Left renal cortex interstitium (tissue), 4 donors: ENCODE results near the gene CIDEC. TPM values are rescaled to one million over a fixed set of nuclear protein-coding genes. Genes with fewer than 3 reads are reported as not detected.

ENCODE experiments used
- DNase-seq, 4 donors: peaks; one replicate each; pipeline ENCODE4 v3.0.0-alpha.2; 2013; ENCODE audit warnings: low read depth in 4 of 4, low spot score in 2 of 4, missing footprints in 1 of 4
- polyA plus RNA-seq, 4 donors: library from polyadenylated mRNA; unstranded; fragments of 120-200 nt; gene quantifications; one replicate each; pipeline ENCODE4 v1.2.1, GENCODE V29; 2013; ENCODE audit not compliant: insufficient read length in 4 of 4

The CIDEC gene
- under 1 TPM in 2 of 4 donors, not detected in 2; 0.17 to 0.21 TPM for polyA plus RNA-seq

GRCh38 chr3:9879830-9880549 lies at the start of gene CIDEC:
Gene CIDEC (minus strand): TSS chr3:9880253. CDS start chr3:9878486, 1,767 bp downstream.
- DNase-seq = no peak

- no peak for DNase-seq
Measured at GRCh38 chr3:9928158-9928557, 48.1 kb upstream of the CIDEC start.

- no peak for DNase-seq
Measured at GRCh38 chr3:9918261-9919038, 38.4 kb upstream of the CIDEC start.

- DNase-seq = no peak
Measured at GRCh38 chr3:9917820-9918219, 37.8 kb upstream of the CIDEC start.

GRCh38 chr3:9916734-9917680 lies 37.0 kb upstream of the CIDEC start, which contains the start of gene IL17RC:
Gene IL17RC (plus strand): TSS chr3:9917098. CDS start chr3:9917316, 218 bp downstream.
- peak in 3 of 4 donors; percentile 42 to 62 (median 48) for DNase-seq

GRCh38 chr3:9916346-9916733 lies 36.3 kb upstream of the CIDEC start:
- no peak for DNase-seq

GRCh38 chr3:9915254-9916141 lies 35.4 kb upstream of the CIDEC start:
- peak in 3 of 4 donors; percentile 53 to 58 (median 53) for DNase-seq

- no peak for DNase-seq
Measured at GRCh38 chr3:9914559-9915253, 34.7 kb upstream of the CIDEC start.

- DNase-seq = no peak
Measured at GRCh38 chr3:9914011-9914410, 34.0 kb upstream of the CIDEC start.

- no peak for DNase-seq
Measured at GRCh38 chr3:9913601-9914000, 33.5 kb upstream of the CIDEC start.

- no peak for DNase-seq
Measured at GRCh38 chr3:9912294-9912935, 32.4 kb upstream of the CIDEC start.

- DNase-seq = no peak
Measured at GRCh38 chr3:9911863-9912262, 31.8 kb upstream of the CIDEC start.

- DNase-seq = no peak
Measured at GRCh38 chr3:9909221-9910013, 29.4 kb upstream of the CIDEC start.

- DNase-seq = no peak
Measured at GRCh38 chr3:9908286-9908685, 28.2 kb upstream of the CIDEC start.

- DNase-seq = no peak
Measured at GRCh38 chr3:9906480-9906879, 26.4 kb upstream of the CIDEC start.

GRCh38 chr3:9903904-9904303 lies 23.9 kb upstream of the CIDEC start:
- no peak for DNase-seq

GRCh38 chr3:9903238-9903624 lies 23.2 kb upstream of the CIDEC start:
- no peak for DNase-seq
